ENCODE measurements around the gene FAF2. TPM values are rescaled to one million over a fixed set of nuclear protein-coding genes. Genes with fewer than 3 reads are reported as not detected.

Gene FAF2
- total RNA-seq, 1 experiment from 2014 or later: 32.9 TPM

- TF ChIP-seq ELF4 (CRISPR knock-in tag; IDR thresholded peaks at IDR 0.05; ENCODE audit: low read depth) (no peak), ZNF416 (CRISPR knock-in tag; IDR thresholded peaks at IDR 0.05) (no peak), FOXK1 (CRISPR knock-in tag; IDR thresholded peaks at IDR 0.05) (no peak), NR2C2 (CRISPR knock-in tag; IDR thresholded peaks at IDR 0.05) (no peak), GTF2I (CRISPR knock-in tag; conservative IDR thresholded peaks at IDR 0.05) (no peak), EMX1 (CRISPR knock-in tag; IDR thresholded peaks at IDR 0.05) (no peak), ZNF317 (CRISPR knock-in tag; IDR thresholded peaks at IDR 0.05; ENCODE audit: borderline replicate concordance, low read depth) (no peak), GABPB1 (CRISPR knock-in tag; IDR thresholded peaks at IDR 0.05) (no peak), ZNF532 (CRISPR knock-in tag; IDR thresholded peaks at IDR 0.05; ENCODE audit: borderline replicate concordance) (no peak), KAT7 (CRISPR knock-in tag; IDR thresholded peaks at IDR 0.05; ENCODE audit: borderline replicate concordance) (no peak), CBFB (CRISPR knock-in tag; IDR thresholded peaks at IDR 0.05; ENCODE audit: low read depth) (no peak), NR3C1 (CRISPR knock-in tag; conservative IDR thresholded peaks at IDR 0.05; ENCODE audit: low read depth) (no peak), PRRX2 (CRISPR knock-in tag; IDR thresholded peaks at IDR 0.05) (no peak), ESRRA (CRISPR knock-in tag; IDR thresholded peaks at IDR 0.05; ENCODE audit: borderline replicate concordance) (no peak)
- TF ChIP-seq, protein P1, sequence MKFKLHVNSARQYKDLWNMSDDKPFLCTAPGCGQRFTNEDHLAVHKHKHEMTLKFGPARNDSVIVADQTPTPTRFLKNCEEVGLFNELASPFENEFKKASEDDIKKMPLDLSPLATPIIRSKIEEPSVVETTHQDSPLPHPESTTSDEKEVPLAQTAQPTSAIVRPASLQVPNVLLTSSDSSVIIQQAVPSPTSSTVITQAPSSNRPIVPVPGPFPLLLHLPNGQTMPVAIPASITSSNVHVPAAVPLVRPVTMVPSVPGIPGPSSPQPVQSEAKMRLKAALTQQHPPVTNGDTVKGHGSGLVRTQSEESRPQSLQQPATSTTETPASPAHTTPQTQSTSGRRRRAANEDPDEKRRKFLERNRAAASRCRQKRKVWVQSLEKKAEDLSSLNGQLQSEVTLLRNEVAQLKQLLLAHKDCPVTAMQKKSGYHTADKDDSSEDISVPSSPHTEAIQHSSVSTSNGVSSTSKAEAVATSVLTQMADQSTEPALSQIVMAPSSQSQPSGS (CRISPR knock-in tag; IDR thresholded peaks at IDR 0.05; ENCODE audit: borderline replicate concordance, low read depth): no peak
- Mint-ChIP-seq H3K27ac (no peak overlapping the region), H3K9me3 (no peaks in the 10 kb centered on the region), H3K36me3 (no peaks in the 10 kb centered on the region), H3K4me3 (no peak overlapping the region), H3K4me1 (peaks cover 17% of the 10 kb centered on the region), H3K27me3 (ENCODE audit: low read depth) (no peaks in the 10 kb centered on the region; the same call in none of the 2 replicates)
- ChIA-PET CTCF (interaction anchor here (0.7 to 1.1 kb wide), 3 partner anchors 10 to 25 kb away, joined by 3 to 4 read pairs (median 3); no protein-coding TSS in a partner anchor), POLR2A (no interaction called here)
- DNase-seq (ENCODE audit: low spot score) (no peak), ATAC-seq (0 out of 2 replicates have a peak, but pooled peaks have one; percentile 14)
These were observed 105.3 kb downstream of the FAF2 start for GRCh38 chr5:176553260-176554085.

- Mint-ChIP-seq H3K4me1 (peaks cover 21% of the 10 kb centered on the region), H3K36me3 (no peaks in the 10 kb centered on the region), H3K4me3 (no peak overlapping the region), H3K9me3 (no peaks in the 10 kb centered on the region), H3K27ac (no peak overlapping the region), H3K27me3 (ENCODE audit: low read depth) (no peaks in the 10 kb centered on the region; the same call in none of the 2 replicates)
- no peak for DNase-seq (ENCODE audit: low spot score)
- ChIA-PET POLR2A (interaction anchor here (0.7 kb wide), 1 partner anchor 38 kb away, joined by 3 read pairs; no protein-coding TSS in a partner anchor), CTCF (no interaction called here)
- ATAC-seq: no peak
- TF ChIP-seq ZBTB21 (CRISPR knock-in tag; IDR thresholded peaks at IDR 0.05; ENCODE audit: borderline replicate concordance) (no peak), RORB (CRISPR knock-in tag; IDR thresholded peaks at IDR 0.05) (no peak), TEAD1 (CRISPR knock-in tag; IDR thresholded peaks at IDR 0.05) (no peak), CTCF (IDR thresholded peaks at IDR 0.05) (no peak), HMGXB4 (CRISPR knock-in tag; IDR thresholded peaks at IDR 0.05) (no peak)
- TF ChIP-seq, protein P2, sequence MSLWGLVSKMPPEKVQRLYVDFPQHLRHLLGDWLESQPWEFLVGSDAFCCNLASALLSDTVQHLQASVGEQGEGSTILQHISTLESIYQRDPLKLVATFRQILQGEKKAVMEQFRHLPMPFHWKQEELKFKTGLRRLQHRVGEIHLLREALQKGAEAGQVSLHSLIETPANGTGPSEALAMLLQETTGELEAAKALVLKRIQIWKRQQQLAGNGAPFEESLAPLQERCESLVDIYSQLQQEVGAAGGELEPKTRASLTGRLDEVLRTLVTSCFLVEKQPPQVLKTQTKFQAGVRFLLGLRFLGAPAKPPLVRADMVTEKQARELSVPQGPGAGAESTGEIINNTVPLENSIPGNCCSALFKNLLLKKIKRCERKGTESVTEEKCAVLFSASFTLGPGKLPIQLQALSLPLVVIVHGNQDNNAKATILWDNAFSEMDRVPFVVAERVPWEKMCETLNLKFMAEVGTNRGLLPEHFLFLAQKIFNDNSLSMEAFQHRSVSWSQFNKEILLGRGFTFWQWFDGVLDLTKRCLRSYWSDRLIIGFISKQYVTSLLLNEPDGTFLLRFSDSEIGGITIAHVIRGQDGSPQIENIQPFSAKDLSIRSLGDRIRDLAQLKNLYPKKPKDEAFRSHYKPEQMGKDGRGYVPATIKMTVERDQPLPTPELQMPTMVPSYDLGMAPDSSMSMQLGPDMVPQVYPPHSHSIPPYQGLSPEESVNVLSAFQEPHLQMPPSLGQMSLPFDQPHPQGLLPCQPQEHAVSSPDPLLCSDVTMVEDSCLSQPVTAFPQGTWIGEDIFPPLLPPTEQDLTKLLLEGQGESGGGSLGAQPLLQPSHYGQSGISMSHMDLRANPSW (CRISPR knock-in tag; conservative IDR thresholded peaks at IDR 0.05; ENCODE audit: low read depth): no peak
- TF ChIP-seq, protein P3, sequence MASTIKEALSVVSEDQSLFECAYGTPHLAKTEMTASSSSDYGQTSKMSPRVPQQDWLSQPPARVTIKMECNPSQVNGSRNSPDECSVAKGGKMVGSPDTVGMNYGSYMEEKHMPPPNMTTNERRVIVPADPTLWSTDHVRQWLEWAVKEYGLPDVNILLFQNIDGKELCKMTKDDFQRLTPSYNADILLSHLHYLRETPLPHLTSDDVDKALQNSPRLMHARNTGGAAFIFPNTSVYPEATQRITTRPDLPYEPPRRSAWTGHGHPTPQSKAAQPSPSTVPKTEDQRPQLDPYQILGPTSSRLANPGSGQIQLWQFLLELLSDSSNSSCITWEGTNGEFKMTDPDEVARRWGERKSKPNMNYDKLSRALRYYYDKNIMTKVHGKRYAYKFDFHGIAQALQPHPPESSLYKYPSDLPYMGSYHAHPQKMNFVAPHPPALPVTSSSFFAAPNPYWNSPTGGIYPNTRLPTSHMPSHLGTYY (CRISPR knock-in tag; IDR thresholded peaks at IDR 0.05): no peak
These were observed 109.7 kb downstream of the FAF2 start for GRCh38 chr5:176557846-176558245.
